AG04450 (cell line): ENCODE measurements around the gene DNAAF2. TPM values are rescaled to one million over a fixed set of nuclear protein-coding genes. Genes with fewer than 3 reads are reported as not detected.

Experiments used
- CTCF ChIA-PET: fragments of 300-600, 350-600 bp; formaldehyde crosslinking; extraction: SDS; loops from one replicate; lab custom pipeline; 2022; ENCODE audit warnings: antibody characterized with exemption, inconsistent platforms; lab: Charles Lee
- POLR2A ChIA-PET: fragments of 350-600 bp; formaldehyde crosslinking; extraction: SDS; loops from one replicate; lab custom pipeline; 2021; ENCODE audit warnings: antibody characterized with exemption, inconsistent platforms; lab: Yijun Ruan, JAX
- DNase-seq: peaks from one replicate; pipeline ENCODE4 v3.0.0-alpha.2; 2011; ENCODE audit warnings: low read depth, low spot score
- H3K27ac ChIP-seq: one replicate; pipeline ENCODE4 v1.5.1; 2012; ENCODE audit warnings: low read depth, low read length, control low read depth
- H3K27me3 ChIP-seq: one replicate; pipeline ENCODE4 v1.6.0; 2012; ENCODE audit warnings: low read length; ENCODE audit not compliant: control insufficient read depth, insufficient read depth
- H3K4me3 ChIP-seq: 2 replicates; pipeline ENCODE4 v1.5.1; 2011; ENCODE audit warnings: mild to moderate bottlenecking, low read depth, low read length, control low read depth
- H3K9me3 ChIP-seq: 2 replicates; pipeline ENCODE4 v1.5.1; 2012; ENCODE audit warnings: low read length; ENCODE audit not compliant: control insufficient read depth, insufficient read depth
- CTCF ChIP-seq: IDR thresholded peaks from 2 replicates; pipeline ENCODE4 v1.5.1; 2011; ENCODE audit warnings: low read depth, low read length, control low read depth, inconsistent platforms
- polyA plus RNA-seq: library from polyadenylated mRNA; depleted of rRNA; stranded (reverse); fragments of >200 nt; gene quantifications from 2 replicates; pipeline ENCODE4 v1.2.3, GENCODE V29; 2011; rRNA removed
- small RNA-seq: library from RNA; depleted of rRNA; stranded (forward); fragments of <200 nt; gene quantifications from one replicate; pipeline ENCODE3, GENCODE V24; 2012; ENCODE audit warnings: low read depth; ENCODE audit not compliant: insufficient read length

DNAAF2 gene
- polyA plus RNA-seq, 1 experiment: 9.1 TPM

- TF ChIP-seq CTCF: no peak
- POLR2A ChIA-PET: no interaction called here
- Histone ChIP-seq H3K4me3 (no peak overlapping the region), H3K27me3 (no peaks in the 10 kb centered on the region), H3K9me3 (no peaks in the 10 kb centered on the region), H3K27ac (no peak overlapping the region)
- no peak for DNase-seq
- CTCF ChIA-PET: interaction anchor here (1.5 kb wide), 1 partner anchor 118 kb away, joined by 10 read pairs; no protein-coding TSS in a partner anchor
Measured at GRCh38 chr14:49579841-49580240, 55.2 kb downstream of the DNAAF2 start.

DNA sequence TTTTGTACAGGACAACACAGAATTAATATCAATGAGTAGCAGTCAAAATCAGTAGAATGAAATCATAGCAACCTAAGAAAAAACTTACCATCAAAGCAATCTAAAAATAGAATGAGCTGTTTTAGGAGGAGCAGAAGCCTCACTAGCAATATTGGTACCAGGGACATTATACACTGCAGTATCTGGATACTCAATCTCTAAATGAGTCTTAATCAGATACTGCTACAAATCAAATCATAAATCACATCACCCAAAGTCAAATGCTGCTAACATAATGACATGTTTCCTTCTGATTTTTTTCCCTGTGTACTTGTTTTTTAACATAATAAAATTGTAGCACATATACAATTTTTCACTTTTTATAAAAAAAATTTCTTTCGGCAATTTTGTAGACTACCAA, 56.9 kb downstream of the DNAAF2 start:
- no peak overlapping the region for H3K4me3 ChIP-seq
- no peaks in the 10 kb centered on the region for H3K27me3 ChIP-seq
- no peak overlapping the region for H3K27ac ChIP-seq
- no peak for TF ChIP-seq CTCF
- CTCF ChIA-PET: interaction anchor here (0.9 to 1.4 kb wide), 2 partner anchors 9 to 117 kb away, joined by 3 to 4 read pairs; no protein-coding TSS in a partner anchor
- no peak for DNase-seq
- H3K9me3 ChIP-seq: no peaks in the 10 kb centered on the region
- POLR2A ChIA-PET: no interaction called here

Small RNA genes within 50 kb of the gene (small RNA-seq; reads per million reads assigned to genes)
- not detected for gene AL139099.3
- not detected for gene AL139099.4
- gene RF00019: not detected
- gene RNU6ATAC30P: not detected

Other genes starting within 250 kb of the DNAAF2 start
- 3,597 and 3,950 TPM in 2 replicates for gene RPS29, start 48.9 kb downstream of the DNAAF2 start, polyA plus RNA-seq
- gene LRR1, start 36.3 kb downstream of the DNAAF2 start, polyA plus RNA-seq: 9.8 and 12.8 TPM in 2 replicates
- 272 and 295 TPM in 2 replicates for gene RPL36AL, start 14.6 kb downstream of the DNAAF2 start, polyA plus RNA-seq
- 47.5 and 54.7 TPM in 2 replicates for gene MGAT2, start 14.4 kb downstream of the DNAAF2 start, polyA plus RNA-seq
- gene POLE2, start 53.0 kb upstream of the DNAAF2 start, polyA plus RNA-seq: 4.4 and 5.8 TPM in 2 replicates
- gene KLHDC1, start 57.9 kb upstream of the DNAAF2 start, polyA plus RNA-seq: 0.63 and 1.2 TPM in 2 replicates
- gene KLHDC2, start 132.9 kb upstream of the DNAAF2 start, polyA plus RNA-seq: 59.8 and 81.6 TPM in 2 replicates
- gene NEMF, start 217.5 kb upstream of the DNAAF2 start, polyA plus RNA-seq: 39.8 and 48.6 TPM in 2 replicates